Activated CD4-positive, alpha-beta T cell treated with anti-CD3 and anti-CD28 coated beads for 24 hours (primary cell): ENCODE results near the gene XYLT1.

Source experiments
- DNase-seq, 2 donors: peaks; one replicate each; pipeline ENCODE4 v3.0.0-alpha.2; 2020; ENCODE audit warnings: low read depth in 2 of 2

Gene XYLT1

DNA sequence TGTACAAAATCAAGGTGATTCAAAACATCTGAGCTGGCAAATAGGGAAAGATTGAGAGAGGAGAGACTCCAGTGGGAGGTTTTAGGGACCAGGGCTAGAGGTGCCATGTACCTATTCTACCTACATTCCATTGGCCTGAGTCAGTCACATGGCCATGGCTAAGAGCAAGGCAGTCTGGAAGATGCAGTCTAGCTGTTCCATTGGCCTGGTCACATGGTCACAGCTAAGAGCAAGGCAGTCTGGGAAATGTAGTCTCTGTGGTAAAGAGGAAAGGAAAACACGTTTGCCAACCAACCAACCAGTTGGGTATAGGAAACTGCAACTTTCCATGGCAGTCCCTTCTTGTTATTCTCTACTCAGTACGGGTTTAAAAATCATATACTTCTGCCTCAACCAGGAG is 369.1 kb downstream of the XYLT1 start:
- no peak for DNase-seq

DNA sequence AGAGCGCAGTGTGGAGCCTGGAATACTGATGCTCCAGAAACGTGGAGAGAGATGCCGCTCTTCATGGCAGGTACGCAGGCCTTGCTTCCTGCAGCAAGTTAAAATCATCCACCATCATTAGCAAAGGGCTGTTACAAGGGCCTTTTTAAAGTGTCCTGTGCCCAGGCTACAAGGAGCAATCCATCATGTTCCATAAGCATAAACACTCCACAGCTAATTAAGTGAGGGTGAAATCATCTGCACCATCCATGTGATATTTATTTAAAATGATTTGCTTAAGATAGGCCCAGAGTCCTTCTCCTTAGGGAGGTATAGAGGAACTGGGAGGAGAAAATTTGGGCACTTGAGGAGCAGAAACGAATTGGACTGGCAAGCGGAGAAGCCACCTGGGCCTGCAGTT is 372.1 kb downstream of the XYLT1 start:
- DNase-seq = no peak

DNA sequence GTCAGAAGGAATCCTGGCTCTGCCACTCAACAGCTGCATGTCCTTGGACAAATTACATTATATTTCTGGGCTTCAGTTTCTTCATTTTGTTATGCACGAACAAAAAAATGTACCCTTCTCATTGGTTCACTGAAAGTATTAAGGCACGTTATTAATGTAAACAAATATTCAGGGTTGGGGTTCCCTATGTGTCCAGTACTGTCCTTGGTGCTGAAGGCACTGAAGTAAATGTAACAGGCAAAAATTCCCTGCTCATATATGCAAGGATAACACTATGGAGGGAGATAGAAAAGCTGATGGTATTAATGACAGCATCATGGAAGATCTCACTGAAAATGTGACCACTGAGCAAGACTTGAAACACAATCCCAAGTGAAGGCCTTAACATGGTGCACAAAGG is 386.6 kb downstream of the XYLT1 start:
- no peak for DNase-seq

DNA sequence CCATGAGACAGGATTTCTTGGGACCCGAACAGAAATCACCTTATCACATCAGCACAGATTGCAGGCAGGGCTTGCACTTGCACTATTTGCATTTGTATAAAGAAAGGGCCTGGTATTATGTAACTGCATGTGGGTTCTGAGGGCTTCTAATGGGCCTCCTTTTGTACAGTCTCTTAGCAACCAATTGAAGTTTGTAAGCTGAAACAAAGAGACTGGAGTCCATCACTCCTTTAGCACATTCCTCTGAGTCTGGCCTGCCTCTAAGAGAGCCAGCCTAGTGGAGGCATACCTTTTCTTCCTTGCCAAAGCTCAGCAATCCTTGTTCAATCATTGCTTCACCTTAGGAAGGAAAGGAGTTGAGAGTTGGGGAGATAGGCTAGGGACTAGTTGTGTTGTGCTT is 387.1 kb downstream of the XYLT1 start:
- DNase-seq = no peak

DNA sequence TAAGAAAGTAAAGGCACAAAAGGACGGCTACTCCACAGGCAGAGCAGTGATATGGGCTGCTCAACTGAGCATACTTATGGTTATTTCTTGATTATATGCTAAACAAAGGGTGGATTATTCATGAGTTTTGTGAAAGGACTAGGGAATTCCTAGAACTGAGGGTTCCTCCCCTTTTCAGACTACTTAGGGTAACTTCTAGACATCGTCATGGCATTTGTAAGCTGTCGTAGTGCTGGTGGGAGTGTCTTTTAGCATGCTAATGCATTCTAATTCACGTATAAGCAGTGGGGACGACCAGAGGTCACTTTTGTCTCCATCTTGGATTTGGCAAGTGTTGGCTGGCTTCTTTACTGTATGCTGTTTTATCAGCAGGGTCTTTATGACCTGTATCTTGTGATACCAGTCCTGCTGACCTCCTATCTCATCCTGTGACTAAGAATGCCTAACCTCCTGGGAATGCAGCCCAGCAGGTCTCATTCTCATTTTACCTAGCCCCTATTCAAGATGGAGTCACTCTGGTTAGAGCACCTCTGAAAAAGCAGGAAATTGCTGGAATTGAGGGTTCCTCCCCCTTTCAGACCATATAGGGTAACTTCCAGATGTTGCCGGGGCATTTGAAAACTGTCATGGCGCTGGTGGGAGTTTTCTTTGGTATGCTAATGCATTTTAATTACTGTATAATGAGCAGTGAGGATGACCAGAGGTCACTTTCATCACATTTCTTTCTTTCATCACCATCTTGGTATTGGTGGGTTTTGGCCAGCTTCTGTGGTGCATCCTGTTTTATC is 388.5 kb downstream of the XYLT1 start:
- no peak for DNase-seq

DNA sequence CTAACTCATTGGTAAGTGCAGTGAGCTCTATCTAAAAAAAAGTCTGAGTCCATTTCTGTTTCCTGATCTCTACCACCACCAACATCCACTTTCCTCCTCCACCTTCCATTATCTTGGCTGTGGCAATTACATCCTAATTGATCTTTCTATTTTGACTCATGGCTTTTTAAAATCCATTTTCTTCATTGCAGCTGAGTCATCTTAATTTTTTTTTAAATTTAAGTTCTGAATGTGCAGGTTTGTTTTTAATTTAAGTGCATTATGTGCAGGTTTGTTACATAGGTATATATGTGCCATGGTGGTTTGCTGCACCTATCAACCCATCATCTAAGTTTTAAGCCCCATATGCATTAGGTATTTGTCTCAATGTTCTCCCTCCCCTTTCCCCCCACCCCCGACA is 390.7 kb downstream of the XYLT1 start:
- no peak for DNase-seq

DNA sequence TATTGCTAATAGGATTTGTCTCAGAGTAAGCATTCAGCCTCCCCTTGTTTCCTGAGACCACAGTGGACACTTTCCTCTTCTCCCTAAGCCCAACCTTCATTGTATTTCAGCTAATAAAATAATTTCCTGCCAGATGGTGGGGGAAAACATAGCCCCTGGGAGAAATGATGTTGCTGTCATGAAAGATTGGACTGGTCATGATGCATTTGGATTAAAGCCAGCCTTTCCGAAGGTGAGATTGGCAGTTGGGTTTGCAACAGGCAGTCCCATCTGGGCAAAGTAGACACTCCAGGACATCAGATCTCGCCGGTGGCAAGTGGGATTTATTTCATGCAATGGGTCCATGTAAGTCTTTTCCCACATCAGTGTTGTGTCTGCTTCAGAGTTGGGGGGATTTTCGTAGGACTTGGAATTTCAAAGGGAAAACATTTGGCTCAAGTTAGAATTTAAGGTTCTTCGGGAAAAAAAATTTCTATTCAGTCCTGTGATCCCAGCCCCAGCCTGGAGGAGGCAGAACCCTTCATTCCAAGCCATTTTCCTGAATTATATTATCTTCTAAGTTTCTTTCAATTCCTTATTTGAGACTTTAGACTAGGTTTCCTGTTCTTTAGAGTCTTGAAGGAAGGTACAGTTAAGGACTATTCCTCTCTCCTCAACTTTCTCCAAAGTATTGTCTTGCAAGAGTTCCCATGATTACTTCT is 391.7 kb downstream of the XYLT1 start:
- no peak for DNase-seq

DNA sequence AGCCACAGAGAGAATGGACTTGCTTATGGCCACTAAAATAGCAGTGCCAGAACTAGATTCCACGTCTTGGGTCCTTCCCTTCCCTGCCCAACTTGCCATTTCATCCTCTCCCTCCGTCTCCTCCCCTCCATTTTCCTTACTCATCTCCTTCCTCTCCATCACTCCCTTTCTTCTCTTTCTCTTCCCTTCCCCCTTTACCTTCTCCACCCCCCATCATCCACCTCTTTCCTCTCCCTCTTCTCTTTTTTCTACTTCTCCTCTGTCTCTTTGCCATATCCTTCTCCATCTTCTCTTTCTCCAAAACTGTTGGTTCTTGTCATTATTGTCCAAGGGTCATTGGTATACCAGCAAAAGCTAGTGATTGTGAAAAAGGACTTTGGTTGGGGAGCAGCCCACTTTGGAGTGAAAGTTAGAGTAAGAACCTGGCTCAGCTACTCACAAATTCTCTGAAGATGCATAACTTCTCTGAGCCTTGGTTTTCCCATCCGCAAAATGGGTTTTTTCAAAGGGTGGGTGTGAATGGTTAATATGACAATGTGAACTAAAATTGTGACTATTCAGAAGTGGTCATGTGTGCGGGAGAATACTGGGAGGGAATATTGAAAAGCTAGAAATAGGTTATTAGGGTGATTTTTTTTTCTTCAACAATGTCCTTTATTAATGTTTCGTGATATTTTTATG is 393.8 kb downstream of the XYLT1 start:
- no peak for DNase-seq

DNA sequence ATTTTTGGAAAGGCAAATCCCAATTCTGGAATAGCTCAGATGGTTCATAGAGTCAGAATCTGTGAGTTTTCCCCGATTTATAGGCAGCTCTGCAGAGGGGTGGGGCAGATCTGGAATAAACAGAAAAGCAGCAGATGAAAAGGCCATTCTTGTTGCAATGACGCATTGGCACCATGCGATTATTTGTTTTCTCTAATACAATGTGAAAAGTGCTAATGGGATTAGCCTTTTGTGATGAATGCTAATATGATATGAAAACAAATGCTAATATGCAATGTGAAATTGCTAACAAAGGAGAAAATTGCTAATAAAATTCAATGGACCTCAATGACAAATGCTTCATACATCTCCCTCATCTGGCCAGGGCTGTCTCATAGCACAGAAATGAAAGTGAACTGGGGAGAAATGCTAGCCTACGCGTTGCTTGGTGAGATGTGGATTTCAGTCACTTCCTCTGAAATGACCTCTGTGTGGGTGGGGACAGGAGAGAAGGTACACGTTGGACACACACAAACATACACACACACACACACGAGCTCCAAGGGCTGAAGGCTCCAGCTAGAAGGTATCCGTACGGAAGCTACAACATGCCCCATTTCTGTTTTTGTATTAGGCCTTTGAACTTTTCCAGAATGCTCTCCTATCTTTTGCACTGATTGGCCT is 394.5 kb downstream of the XYLT1 start:
- no peak for DNase-seq

DNA sequence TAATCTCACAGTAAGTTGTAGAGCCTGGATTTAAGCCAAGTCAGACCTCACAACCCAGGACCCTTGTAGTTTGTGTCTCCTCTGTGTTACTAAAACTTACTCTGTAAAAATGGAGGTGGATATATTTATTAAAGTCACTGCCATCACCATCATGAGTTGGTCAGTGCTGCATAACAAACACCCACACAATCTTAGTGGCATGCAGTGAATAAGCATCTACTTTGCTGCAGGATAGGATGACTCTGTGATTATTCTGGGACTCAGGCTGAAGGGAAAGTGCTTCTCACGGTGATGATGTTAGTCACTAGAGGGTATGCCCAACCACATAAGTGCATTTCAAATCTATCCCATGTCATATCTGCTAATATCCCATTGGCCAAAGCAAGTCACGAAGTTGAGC is 398.7 kb downstream of the XYLT1 start:
- DNase-seq = no peak

DNA sequence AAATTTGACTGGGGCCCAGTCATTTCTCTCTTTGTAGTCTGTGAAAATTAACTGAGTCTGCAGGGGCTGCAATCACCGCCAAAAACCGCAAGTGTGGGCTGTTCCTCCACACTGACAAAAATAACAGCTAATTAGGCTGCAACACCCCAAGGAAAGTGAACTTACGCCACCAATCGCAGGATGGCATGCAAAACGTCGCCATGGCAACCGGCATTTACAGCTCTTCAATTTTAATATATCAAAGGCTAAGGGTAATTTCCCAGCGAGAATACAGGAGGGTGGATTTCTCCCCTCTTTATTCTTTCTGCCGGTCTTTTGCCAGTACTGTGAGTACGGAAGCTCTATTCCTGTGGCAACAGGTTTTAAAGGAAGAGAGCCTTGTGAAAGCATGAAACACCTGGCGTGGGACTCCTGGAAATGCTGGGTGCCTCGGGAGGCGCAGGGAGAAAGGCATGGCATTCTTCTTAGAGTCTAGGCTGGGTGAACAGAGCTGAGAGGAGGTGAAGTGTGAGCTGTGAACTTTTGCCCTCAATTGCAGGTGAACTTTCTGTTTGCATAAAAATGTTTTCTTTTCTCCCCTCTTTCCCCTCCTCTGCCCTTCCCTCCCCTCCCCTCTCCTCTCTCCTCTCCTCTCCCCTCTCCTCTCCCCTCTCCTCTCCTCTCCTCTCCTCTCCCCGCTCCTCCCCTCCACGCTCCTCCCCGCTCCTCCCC is 399.7 kb downstream of the XYLT1 start:
- DNase-seq = peak; percentile 68 to 78

DNA sequence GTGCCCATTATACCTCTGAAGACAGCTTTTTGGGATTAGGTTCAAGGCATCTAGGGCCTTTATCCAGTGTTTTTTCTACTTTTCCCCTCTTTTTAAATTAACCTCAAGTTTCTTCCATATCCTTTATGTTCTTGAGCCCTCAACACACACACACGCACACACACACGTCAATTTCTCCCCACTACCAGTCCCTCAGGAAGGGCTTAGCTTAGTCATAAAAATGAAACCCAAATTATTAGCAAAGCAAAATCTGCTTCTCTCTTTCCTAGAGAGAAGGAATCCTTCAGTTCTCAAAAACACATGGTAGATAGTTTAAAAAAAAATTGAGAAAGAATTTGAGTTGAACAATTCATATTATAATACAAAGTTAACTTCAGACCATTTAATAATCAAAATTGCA is 401.1 kb downstream of the XYLT1 start:
- no peak for DNase-seq

DNA sequence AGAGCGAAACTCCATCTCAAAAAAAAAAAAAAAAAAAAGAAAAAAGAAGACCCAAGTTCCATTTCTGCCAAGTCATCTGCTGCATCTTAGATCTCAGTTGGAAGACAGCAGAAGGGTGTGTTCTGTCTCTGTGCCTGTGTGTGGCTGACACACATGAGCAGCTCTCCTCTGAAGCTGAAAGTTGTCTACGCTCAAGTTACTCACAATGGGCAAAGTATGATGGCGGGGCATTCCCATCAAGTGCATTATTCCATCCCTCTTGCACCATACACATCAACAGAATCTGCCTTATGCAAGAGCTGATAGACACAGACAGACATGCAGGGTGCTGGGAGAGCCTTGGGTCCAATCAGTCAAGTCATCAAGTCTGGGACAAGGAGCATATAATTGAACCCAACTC is 402.2 kb downstream of the XYLT1 start:
- no peak for DNase-seq

DNA sequence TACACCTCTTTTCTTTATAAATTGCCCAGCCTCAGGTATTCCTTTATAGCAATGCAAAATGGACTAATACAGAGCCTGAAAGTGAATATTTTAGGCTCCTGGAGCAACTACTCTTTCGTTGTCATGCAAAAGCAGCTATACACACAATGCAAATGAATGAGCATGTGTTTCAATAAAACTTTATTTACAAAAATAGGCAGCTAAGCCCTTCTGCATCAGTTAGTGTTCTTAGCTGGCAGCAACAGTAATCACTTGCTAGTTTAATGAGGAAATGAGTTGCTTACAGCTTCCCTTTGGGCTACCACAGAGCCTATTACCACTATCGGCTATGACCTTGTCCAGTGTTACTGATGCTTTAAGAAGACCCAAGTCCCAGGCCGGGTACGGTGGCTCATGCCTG is 402.9 kb downstream of the XYLT1 start:
- DNase-seq = no peak

DNA sequence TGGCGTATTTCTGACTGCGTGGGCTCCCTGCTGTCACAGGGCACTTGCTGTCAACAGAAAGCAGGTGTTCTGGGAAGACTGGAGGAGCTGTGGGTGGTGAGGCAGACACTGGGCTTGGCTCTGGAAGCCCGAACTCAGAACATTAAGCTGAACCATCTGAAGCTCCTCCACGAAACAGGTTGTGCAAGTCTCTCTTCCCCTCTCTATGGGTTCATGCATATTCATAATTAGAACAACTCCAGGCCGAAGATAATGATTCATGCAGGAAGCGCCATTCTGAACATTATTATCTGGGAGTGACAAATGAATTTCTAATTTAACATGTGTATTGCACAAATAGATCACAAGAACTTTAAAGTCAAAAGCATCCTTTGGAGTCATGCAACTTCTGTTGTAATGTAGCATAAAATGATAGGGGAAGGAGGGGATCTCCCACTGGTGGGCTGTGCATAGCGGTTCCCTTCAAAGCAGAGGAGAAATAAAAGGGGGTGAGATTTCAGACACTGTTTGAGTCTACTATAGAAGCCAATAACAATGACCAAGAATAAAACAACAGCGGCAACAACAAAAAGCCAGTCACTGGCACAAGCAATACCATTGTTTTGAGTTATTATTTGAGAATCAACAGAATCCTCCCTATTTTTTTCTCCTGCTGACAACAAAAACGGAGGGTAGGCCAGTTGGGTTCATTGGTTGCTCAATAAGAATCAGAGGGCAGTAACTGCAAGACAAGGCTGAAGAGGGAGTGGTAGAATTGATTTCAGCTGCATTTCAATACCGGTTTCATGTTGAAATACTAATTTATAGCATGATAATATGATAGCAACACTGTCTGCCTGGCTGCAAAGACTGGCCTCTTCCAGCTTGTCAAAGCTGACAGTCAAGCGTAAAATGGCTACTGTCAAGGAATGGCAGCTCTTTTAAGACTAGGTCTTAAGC is 407.3 kb downstream of the XYLT1 start:
- no peak for DNase-seq

DNA sequence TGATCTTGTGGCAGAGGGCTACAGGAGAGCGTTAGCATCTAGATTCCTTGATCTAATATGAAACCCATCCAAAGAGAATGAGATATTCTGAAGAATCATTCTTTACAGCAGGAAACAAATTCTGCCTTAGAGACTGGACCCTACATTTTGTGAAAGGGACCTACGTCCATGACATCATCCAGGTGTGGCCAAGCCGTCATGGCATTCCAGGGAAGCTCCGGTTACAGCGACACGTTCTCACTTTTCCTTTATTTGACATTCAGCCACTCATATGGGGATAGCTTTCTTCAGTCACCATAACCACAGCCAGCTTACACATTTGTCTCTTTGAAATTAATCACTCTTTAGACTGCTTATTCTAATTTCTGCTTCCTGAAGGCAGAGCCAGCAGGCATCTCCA is 408.1 kb downstream of the XYLT1 start:
- DNase-seq = no peak

DNA sequence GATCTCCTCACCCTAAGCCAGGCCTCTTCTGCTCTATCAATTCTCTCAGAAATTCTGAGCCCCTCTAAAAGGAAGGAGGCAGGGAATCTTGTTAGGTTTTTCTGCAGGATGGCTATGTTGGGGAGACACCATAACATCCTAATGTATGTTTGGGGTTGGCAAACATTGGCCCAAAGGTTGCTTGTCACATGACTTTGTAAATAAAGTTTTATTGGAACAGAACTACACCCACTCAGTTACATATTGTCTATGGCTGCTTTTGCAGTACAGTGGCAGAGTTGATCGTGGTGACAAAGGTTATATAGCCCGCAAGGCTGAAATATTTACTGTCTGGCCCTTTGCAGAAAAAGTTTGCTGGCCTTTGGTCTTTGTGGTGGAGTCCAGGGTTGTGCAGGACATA is 409.4 kb downstream of the XYLT1 start:
- DNase-seq = no peak

DNA sequence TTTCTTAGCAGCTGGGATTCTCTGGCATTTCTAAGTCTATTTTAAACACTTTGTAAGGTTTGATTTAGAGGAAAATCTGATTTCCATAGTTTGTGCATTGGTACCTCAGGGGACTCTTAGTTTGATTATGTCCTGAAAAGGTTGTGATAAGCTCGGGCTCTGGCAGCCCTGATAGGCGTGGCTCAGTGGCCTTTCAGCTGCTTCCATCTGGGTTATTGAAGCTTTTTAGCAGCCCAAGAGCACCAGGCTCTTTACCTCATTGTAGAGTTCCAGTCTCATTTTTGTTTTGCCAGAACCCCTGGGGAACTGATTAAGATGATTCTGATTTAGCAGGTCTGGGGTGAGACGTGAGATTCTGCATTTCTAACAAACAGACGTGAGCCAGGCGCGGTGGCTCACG is 412.3 kb downstream of the XYLT1 start:
- DNase-seq = no peak

DNA sequence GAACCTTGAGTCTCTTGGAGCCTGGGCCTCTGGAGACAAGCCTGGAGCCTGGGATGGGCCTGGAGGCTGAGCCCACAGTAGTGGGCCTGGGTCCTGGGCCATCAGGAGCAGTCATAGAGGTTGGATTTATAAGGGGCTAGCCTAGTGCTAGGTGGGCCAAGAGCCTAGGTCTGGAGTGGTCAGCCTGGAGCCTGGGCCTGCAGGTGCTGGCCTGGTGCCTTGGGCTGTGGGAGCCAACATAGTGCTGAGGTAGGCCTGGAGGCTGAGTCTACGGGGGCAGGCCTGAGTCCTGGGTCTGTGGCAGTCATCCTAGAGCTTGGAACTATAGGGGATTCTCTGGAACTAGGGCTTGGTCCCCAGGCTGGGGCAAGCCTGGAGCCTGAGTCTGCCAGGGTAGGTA is 414.1 kb downstream of the XYLT1 start:
- DNase-seq = no peak

DNA sequence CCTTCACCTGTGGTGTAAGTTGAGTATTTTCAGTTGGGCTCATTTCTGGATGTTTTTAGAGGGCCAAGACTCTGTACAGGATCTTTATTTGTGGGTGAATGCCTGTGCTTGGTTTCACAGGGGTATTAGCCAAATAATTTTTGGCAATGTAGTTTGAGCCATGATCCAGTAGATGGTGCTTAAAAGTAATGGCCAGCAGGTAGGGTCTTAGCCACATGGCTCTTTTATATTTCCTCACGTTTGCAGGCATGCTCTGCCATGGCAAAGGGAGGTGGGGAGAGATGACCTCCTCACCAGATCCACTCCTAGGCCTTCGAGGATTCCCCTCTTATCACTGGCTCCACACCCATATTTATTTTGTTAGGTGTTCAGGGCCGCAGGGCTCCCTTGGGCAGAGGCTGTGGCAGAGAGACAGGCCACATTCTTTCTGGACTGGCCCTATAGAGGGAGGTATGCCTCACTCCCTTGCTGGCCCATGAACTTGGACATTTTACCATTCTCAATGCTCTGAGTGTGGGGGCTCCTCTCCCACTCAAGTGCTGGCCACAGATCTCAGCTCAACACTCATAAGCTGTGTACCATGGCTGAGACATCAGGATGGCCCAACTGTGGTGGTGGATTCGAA is 417.1 kb downstream of the XYLT1 start:
- no peak for DNase-seq
